Ishikawa (cell line): ENCODE measurements around the gene MRPL36.

Experiments
- CREB1 ChIP-seq: IDR thresholded peaks from 2 replicates; pipeline ENCODE4 v1.6.1; 2012; ENCODE audit warnings: low read depth
- EP300 ChIP-seq: IDR thresholded peaks from 2 replicates; pipeline ENCODE4 v1.6.1; 2012; ENCODE audit warnings: borderline replicate concordance
- RAD21 ChIP-seq: IDR thresholded peaks from 2 replicates; pipeline ENCODE4 v1.6.1; 2012; ENCODE audit warnings: low read depth
- TF ChIP-seq, protein P1 (sequence below): IDR thresholded peaks from 2 replicates; pipeline ENCODE4 v1.6.1; 2012

DNA sequence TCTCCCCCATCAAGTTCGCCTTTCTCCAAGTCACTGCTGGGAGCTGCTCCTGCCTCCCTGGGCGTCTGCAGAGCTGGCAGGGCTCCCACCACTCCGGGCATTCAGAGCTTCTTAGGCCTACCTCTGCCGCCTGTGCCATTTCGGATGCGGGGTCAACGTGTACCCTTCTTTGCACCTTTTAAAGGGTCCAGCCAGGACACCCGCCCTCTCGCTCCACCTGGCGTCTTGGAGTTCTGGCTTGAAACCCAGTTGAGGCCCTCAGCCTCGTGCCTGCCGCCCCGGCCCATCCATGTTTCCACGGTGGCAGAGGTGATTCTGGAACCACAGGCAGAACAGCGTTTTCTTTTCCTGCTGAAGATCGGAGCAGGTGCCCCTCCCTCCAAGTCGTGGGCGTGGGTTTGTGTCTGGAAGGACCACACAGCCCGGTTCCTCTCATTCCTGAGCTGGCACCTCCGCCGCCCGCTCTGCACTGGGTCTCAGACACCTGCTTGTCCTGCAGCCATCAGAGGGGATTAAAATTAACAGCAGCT is 34.5 kb upstream of the MRPL36 start:
- no peak for TF ChIP-seq RAD21
- TF ChIP-seq CREB1, result no peak
- TF ChIP-seq, protein P1, sequence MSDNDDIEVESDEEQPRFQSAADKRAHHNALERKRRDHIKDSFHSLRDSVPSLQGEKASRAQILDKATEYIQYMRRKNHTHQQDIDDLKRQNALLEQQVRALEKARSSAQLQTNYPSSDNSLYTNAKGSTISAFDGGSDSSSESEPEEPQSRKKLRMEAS, result no peak
- TF ChIP-seq EP300, result no peak
